Liver (tissue), 3 donors: Measurements from ENCODE around the gene TH.

Experiments used
- EGR1 ChIP-seq, 2 donors: IDR thresholded peaks; 2 replicates each; pipeline ENCODE4 v1.6.1; 2016 to 2018; ENCODE audit warnings: antibody characterized with exemption in 2 of 2, low read depth in 2 of 2
- TF ChIP-seq, protein P1 (sequence below): fragments of 150-350 bp; IDR thresholded peaks from 2 replicates; pipeline ENCODE4 v1.5.1; 2017; ENCODE audit warnings: improper control_type of control experiment, low read depth, low read length; ENCODE audit not compliant: missing input control
- TF ChIP-seq, protein P2 (sequence below): IDR thresholded peaks from 2 replicates; pipeline ENCODE4 v1.6.1; 2016; ENCODE audit warnings: antibody characterized with exemption
- donor health status: healthy.
- donor health status: healthy.

DNA sequence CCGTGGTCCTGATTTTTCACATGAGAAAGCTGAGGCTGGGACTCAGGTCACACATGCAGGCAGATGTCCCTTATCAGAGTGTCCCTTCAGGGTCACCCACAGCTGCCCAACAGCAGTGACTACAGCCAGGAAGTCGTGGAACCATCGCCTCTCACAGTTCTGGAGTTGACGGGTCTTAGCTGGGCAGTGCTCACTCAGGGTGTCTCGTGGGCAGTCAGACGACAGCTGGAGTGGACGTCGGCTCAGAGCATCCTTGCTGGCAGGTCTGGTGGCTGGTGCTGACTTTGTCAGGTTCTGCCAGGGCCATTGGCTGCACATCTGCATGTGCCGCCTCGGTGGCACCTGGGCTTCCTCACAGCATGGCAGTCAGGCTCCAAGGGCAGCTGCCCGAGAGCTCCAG, 35.6 kb upstream of the TH start:
- TF ChIP-seq, protein P1, sequence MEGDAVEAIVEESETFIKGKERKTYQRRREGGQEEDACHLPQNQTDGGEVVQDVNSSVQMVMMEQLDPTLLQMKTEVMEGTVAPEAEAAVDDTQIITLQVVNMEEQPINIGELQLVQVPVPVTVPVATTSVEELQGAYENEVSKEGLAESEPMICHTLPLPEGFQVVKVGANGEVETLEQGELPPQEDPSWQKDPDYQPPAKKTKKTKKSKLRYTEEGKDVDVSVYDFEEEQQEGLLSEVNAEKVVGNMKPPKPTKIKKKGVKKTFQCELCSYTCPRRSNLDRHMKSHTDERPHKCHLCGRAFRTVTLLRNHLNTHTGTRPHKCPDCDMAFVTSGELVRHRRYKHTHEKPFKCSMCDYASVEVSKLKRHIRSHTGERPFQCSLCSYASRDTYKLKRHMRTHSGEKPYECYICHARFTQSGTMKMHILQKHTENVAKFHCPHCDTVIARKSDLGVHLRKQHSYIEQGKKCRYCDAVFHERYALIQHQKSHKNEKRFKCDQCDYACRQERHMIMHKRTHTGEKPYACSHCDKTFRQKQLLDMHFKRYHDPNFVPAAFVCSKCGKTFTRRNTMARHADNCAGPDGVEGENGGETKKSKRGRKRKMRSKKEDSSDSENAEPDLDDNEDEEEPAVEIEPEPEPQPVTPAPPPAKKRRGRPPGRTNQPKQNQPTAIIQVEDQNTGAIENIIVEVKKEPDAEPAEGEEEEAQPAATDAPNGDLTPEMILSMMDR: no peak
- TF ChIP-seq, protein P2, sequence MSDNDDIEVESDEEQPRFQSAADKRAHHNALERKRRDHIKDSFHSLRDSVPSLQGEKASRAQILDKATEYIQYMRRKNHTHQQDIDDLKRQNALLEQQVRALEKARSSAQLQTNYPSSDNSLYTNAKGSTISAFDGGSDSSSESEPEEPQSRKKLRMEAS: no peak
- no peak for TF ChIP-seq EGR1 (IDR thresholded peaks at IDR 0.05; ENCODE audit: low read depth in 2 of 2)
